Aorta (tissue), 5 donors: ENCODE results near the gene GIMAP7. TPM values are rescaled to one million over a fixed set of nuclear protein-coding genes. Genes with fewer than 3 reads are reported as not detected.

Experiments
- ATAC-seq: fragments of 200-7000 bp; cut with Tn5 transposase; one replicate; pipeline ENCODE4 v1.9.1; 2022; ENCODE audit warnings: moderate library complexity; ENCODE audit not compliant: low FRiP score
- DNase-seq, 2 donors: peaks; one replicate each; pipeline ENCODE4 v3.0.0-alpha.2; 2020
- H3K27ac ChIP-seq, 2 donors: one replicate each; pipeline ENCODE4 v1.5.1; 2013; ENCODE audit warnings: low read length in 2 of 2, mild to moderate bottlenecking in 2 of 2, moderate library complexity in 2 of 2, control low read depth in 1 of 2, inconsistent platforms in 1 of 2, low read depth in 1 of 2
- H3K27me3 ChIP-seq, 2 donors: one replicate each; pipeline ENCODE4 v1.6.1; 2013; ENCODE audit warnings: control low read depth in 1 of 2, low read length in 1 of 2, mild to moderate bottlenecking in 1 of 2, moderate library complexity in 1 of 2; ENCODE audit not compliant: insufficient read depth in 2 of 2, control insufficient read depth in 1 of 2
- H3K36me3 ChIP-seq, 2 donors: one replicate each; pipeline ENCODE4 v1.6.1; 2013; ENCODE audit warnings: control low read depth in 1 of 2, low read length in 1 of 2, mild to moderate bottlenecking in 1 of 2; ENCODE audit not compliant: insufficient read depth in 2 of 2, control insufficient read depth in 1 of 2
- H3K4me1 ChIP-seq, 2 donors: one replicate each; pipeline ENCODE4 v1.6.1; 2013; ENCODE audit warnings: low read length in 2 of 2, control low read depth in 1 of 2, mild to moderate bottlenecking in 1 of 2, moderate library complexity in 1 of 2; ENCODE audit not compliant: insufficient read depth in 2 of 2, control insufficient read depth in 1 of 2
- H3K4me3 ChIP-seq, 2 donors: one replicate each; pipeline ENCODE4 v1.5.1; 2013; ENCODE audit warnings: low read length in 2 of 2, control low read depth in 1 of 2, mild to moderate bottlenecking in 1 of 2
- H3K9me3 ChIP-seq: one replicate; pipeline ENCODE4 v1.6.1; 2013; ENCODE audit warnings: mild to moderate bottlenecking, low read length; ENCODE audit not compliant: control insufficient read depth
- WGBS, 2 donors: extraction: QIAGEN DNeasy Blood & Tissue Kit; methylation state at CpG; one replicate each; pipeline ENCODE4 v1.1.7; 2013; 5-methylcytosine and 5-hydroxymethylcytosine counted together
- intact Hi-C, 2 donors: fragments of 100-400 bp; cut with DNase I; formaldehyde crosslinking; loops; one replicate each; pipeline versions ENCODE4 v1.14.2 to v1.15.0; 2022
- polyA plus RNA-seq, 2 donors: library from polyadenylated mRNA; stranded (reverse); fragments of 200-250 nt; gene quantifications; one replicate each; pipeline ENCODE4 v1.2.3, GENCODE V29; 2013
- total RNA-seq, 2 donors: library from RNA; stranded (reverse); fragmentation: NEBNext Ultra II Directional; extraction: Animal tissue kit (Norgen Biotek cat#: 25700); gene quantifications; one replicate each; pipeline ENCODE4 v1.2.1, GENCODE V29; 2021
- donor health status: healthy with polysubstance abuse.
- donor health status: Bipolar disorder and iron deficiency.
- donor health status: DM: no; HTN: no; CAD: no.
- donor health status: DM: no; HTN: no; CAD: no.
- donor health status: DM: yes; HTN: yes; CAD: no.

GIMAP7 gene
- total and polyA plus RNA-seq, 4 donors: 5.4 to 41.8 (median 23.8) TPM

GRCh38 chr7:150560486-150560885 lies 45.8 kb downstream of the GIMAP7 start:
- Histone ChIP-seq H3K27ac (no peak overlapping the region), H3K36me3 (no peaks in the 10 kb centered on the region), H3K4me3 (no peak overlapping the region), H3K4me1 (no peaks in the 10 kb centered on the region), H3K27me3 (no peaks in the 10 kb centered on the region), H3K9me3 (peaks cover 4% of the 10 kb centered on the region)
- DNase-seq (no peak), ATAC-seq (no peak)
- WGBS, 2 donors: 0 to 47% methylated on average over 1 of the region's 1 CpG
- intact Hi-C loops: no loop called here

GRCh38 chr7:150562919-150563318 lies 48.2 kb downstream of the GIMAP7 start:
- Histone ChIP-seq H3K9me3 (peaks cover 4% of the 10 kb centered on the region), H3K36me3 (no peaks in the 10 kb centered on the region), H3K4me1 (no peaks in the 10 kb centered on the region), H3K27ac (no peak overlapping the region), H3K4me3 (no peak overlapping the region), H3K27me3 (no peaks in the 10 kb centered on the region)
- 37 to 63% methylated on average over 2 of the region's 2 CpGs for WGBS, 2 donors
- intact Hi-C loops: no loop called here
- ATAC-seq: no peak
- no peak for DNase-seq

DNA sequence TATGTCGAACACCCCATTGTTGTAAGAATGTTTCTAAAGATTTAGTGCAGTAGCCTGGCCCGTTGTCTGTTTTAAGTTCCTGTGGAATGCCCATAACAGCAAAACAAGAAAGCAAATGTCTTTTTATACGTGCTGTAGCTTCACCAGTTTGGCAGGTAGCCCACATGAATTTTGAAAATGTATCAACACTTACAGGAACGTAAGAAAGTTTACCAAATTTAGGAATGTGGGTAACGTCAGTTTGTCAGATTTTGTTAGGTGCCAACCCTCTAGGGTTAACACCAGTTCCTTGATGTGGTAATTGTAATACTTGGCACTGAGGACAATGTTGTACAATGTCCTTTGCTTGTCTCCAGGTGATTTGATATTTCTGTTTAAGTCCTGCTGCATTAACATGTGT lies 49.3 kb downstream of the GIMAP7 start:
- Histone ChIP-seq H3K27me3 (no peaks in the 10 kb centered on the region), H3K4me3 (no peak overlapping the region), H3K9me3 (peaks cover 4% of the 10 kb centered on the region), H3K27ac (no peak overlapping the region), H3K36me3 (no peaks in the 10 kb centered on the region), H3K4me1 (no peaks in the 10 kb centered on the region)
- intact Hi-C loops: no loop called here
- WGBS, 2 donors: 33 to 45% methylated on average over 5 of the region's 5 CpGs
- DNase-seq (no peak), ATAC-seq (no peak)

DNA sequence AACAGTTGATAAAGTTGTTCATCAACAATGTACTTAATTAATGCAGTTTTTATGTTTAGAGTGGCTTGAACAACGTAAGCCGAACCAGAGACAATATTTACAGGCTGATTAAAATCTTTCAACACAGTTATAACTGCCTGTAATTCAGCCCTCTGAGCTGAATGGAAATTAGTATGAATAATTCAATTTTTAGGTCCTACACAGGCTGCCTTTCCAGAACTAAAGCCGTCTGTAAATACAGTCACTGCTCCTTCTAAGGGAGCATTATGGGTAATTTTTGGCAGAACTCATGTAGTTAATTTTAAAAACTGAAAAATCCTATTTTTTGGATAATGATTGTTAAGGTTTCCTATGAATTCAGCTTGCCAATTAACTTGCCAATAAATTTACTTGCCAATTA lies 49.9 kb downstream of the GIMAP7 start:
- intact Hi-C loops: no loop called here
- 51 to 60% methylated on average over 3 of the region's 3 CpGs for WGBS, 2 donors
- no peaks in the 10 kb centered on the region for H3K4me1 ChIP-seq
- no peaks in the 10 kb centered on the region for H3K27me3 ChIP-seq
- H3K4me3 ChIP-seq: no peak overlapping the region
- DNase-seq (no peak), ATAC-seq (no peak)
- peaks cover 4% of the 10 kb centered on the region for H3K9me3 ChIP-seq
- H3K27ac ChIP-seq: no peak overlapping the region
- H3K36me3 ChIP-seq: no peaks in the 10 kb centered on the region

GRCh38 chr7:150565239-150565638 lies 50.6 kb downstream of the GIMAP7 start:
- no peaks in the 10 kb centered on the region for H3K36me3 ChIP-seq
- intact Hi-C loops: no loop called here
- DNase-seq: no peak
- no peak overlapping the region for H3K4me3 ChIP-seq
- ATAC-seq: no peak
- no peak overlapping the region for H3K27ac ChIP-seq
- no peaks in the 10 kb centered on the region for H3K27me3 ChIP-seq
- WGBS, 2 donors: 77 to 89% methylated on average over 7 of the region's 7 CpGs
- H3K9me3 ChIP-seq: peaks cover 4% of the 10 kb centered on the region
- no peaks in the 10 kb centered on the region for H3K4me1 ChIP-seq

DNA sequence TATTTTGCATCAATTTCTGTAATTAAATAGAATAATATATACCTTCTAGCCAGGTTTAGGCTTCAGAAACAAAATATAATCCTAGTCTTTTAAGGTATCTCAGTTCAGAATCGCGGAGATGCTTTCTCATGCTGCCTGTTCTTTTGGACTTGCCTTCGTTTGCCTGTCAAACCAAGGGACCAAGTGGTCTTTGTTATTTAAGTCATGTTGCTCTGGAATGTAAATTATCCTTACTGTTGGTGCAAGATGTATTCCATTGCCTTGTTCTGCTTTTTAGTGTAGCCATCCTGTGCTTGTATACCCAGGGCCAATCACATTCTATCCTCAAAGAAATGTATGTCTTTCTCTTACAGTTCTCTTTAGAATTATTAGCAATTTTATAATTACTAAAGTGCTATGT lies 51.5 kb downstream of the GIMAP7 start:
- H3K27ac ChIP-seq: no peak overlapping the region
- peaks cover 4% of the 10 kb centered on the region for H3K9me3 ChIP-seq
- H3K4me3 ChIP-seq: no peak overlapping the region
- no peak for ATAC-seq
- H3K27me3 ChIP-seq: no peaks in the 10 kb centered on the region
- H3K4me1 ChIP-seq: no peaks in the 10 kb centered on the region
- DNase-seq: no peak
- H3K36me3 ChIP-seq: no peaks in the 10 kb centered on the region
- intact Hi-C loops: no loop called here
- WGBS, 2 donors: 26 to 46% methylated on average over 3 of the region's 3 CpGs

- H3K4me3 ChIP-seq: no peak overlapping the region
- WGBS, 2 donors: 86 to 88% methylated on average over 1 of the region's 1 CpG
Measured at GRCh38 chr7:150566572-150566971, 51.9 kb downstream of the GIMAP7 start.

GRCh38 chr7:150567169-150567568 lies 52.5 kb downstream of the GIMAP7 start, which contains the start of gene GIMAP4:
Gene GIMAP4 (plus strand): TSS chr7:150567390. CDS start chr7:150569902, 2,512 bp downstream.
- Histone ChIP-seq H3K27me3 (no peaks in the 10 kb centered on the region), H3K36me3 (no peaks in the 10 kb centered on the region), H3K4me1 (no peaks in the 10 kb centered on the region), H3K27ac (no peak within 1 kb of the TSS), H3K4me3 (no peak within 1 kb of the TSS), H3K9me3 (peaks cover 4% of the 10 kb centered on the region)
- ATAC-seq (peak; percentile 8), DNase-seq (no peak)
- WGBS, 2 donors: 65 to 67% methylated on average over 9 of the region's 9 CpGs
- intact Hi-C loops: no loop called here

More at GRCh38 chr7:150566572-150566971, 51.9 kb downstream of the GIMAP7 start:
- H3K36me3 ChIP-seq: no peaks in the 10 kb centered on the region
- ATAC-seq (no peak), DNase-seq (no peak)
- peaks cover 4% of the 10 kb centered on the region for H3K9me3 ChIP-seq
- no peaks in the 10 kb centered on the region for H3K27me3 ChIP-seq
- H3K27ac ChIP-seq: no peak overlapping the region
- no peaks in the 10 kb centered on the region for H3K4me1 ChIP-seq
- intact Hi-C loops: no loop called here

GRCh38 chr7:150567871-150568301 lies 53.2 kb downstream of the GIMAP7 start:
- no peak overlapping the region for H3K27ac ChIP-seq
- WGBS, 2 donors: 27 to 47% methylated on average over 3 of the region's 3 CpGs

More at GRCh38 chr7:150567871-150568301, 53.2 kb downstream of the GIMAP7 start:
- no peaks in the 10 kb centered on the region for H3K4me1 ChIP-seq
- intact Hi-C loops: no loop called here
- H3K9me3 ChIP-seq: peaks cover 4% of the 10 kb centered on the region
- ATAC-seq: no peak
- H3K27me3 ChIP-seq: no peaks in the 10 kb centered on the region
- H3K4me3 ChIP-seq: no peak overlapping the region
- no peak for DNase-seq
- no peaks in the 10 kb centered on the region for H3K36me3 ChIP-seq
